Measurements from ENCODE around the gene TGFBR3L.
"Not testable (repeated sequence)": the region's sequence is repeated elsewhere in the genome, so short reads cannot be mapped to it uniquely, and the experiment has no call there.

TGFBR3L gene

GRCh38 chr19:7947939-7948338, 33.3 kb downstream of the TGFBR3L start:
- DNase-seq (ENCODE audit: low read depth in 1 of 2, low spot score in 1 of 2), result no peak

GRCh38 chr19:7953060-7953459, 38.4 kb downstream of the TGFBR3L start:
- no peak for DNase-seq (ENCODE audit: low read depth in 1 of 2, low spot score in 1 of 2)

- DNase-seq (ENCODE audit: low read depth in 1 of 2, low spot score in 1 of 2), result no peak
Measured at GRCh38 chr19:7953576-7953975, 38.9 kb downstream of the TGFBR3L start.

- DNase-seq (ENCODE audit: low read depth in 1 of 2, low spot score in 1 of 2), result no peak
Measured at GRCh38 chr19:7955696-7956095, 41.1 kb downstream of the TGFBR3L start.

GRCh38 chr19:7959211-7959610, 44.6 kb downstream of the TGFBR3L start:
- DNase-seq (ENCODE audit: low read depth in 1 of 2, low spot score in 1 of 2), result no peak

GRCh38 chr19:7961082-7961481, 46.5 kb downstream of the TGFBR3L start:
- not testable (repeated sequence) for DNase-seq (ENCODE audit: low read depth in 1 of 2, low spot score in 1 of 2)

- no peak for DNase-seq (ENCODE audit: low read depth in 1 of 2, low spot score in 1 of 2)
Measured at GRCh38 chr19:7961920-7962626, 47.4 kb downstream of the TGFBR3L start.

- DNase-seq (ENCODE audit: low read depth in 1 of 2, low spot score in 1 of 2), result no peak
Measured at GRCh38 chr19:7962644-7963268, 48.1 kb downstream of the TGFBR3L start.

GRCh38 chr19:7963566-7963965, 48.9 kb downstream of the TGFBR3L start:
- no peak for DNase-seq (ENCODE audit: low read depth in 1 of 2, low spot score in 1 of 2)

- no peak for DNase-seq (ENCODE audit: low read depth in 1 of 2, low spot score in 1 of 2)
Measured at GRCh38 chr19:7965259-7965841, 50.7 kb downstream of the TGFBR3L start.

- DNase-seq (ENCODE audit: low read depth in 1 of 2, low spot score in 1 of 2), result no peak
Measured at GRCh38 chr19:7965921-7966665, 51.5 kb downstream of the TGFBR3L start.

GRCh38 chr19:7968008-7968795, 53.6 kb downstream of the TGFBR3L start:
- DNase-seq (ENCODE audit: low read depth in 1 of 2, low spot score in 1 of 2), result no peak
